Mesodermal cell (in vitro differentiated cells): ENCODE measurements around the gene CNGA1.

Experiments used
- H3K27ac ChIP-seq: 2 replicates; pipeline ENCODE4 v1.7.0; 2013; ENCODE audit warnings: mild to moderate bottlenecking, low read depth, low read length, moderate library complexity; ENCODE audit not compliant: severe bottlenecking
- H3K36me3 ChIP-seq: 2 replicates; pipeline ENCODE4 v1.7.1; 2013; ENCODE audit warnings: mild to moderate bottlenecking, low read length, moderate library complexity; ENCODE audit not compliant: control insufficient read depth, insufficient read depth
- H3K4me1 ChIP-seq: one replicate; pipeline ENCODE4 v1.7.1; 2013; ENCODE audit warnings: mild to moderate bottlenecking, low read length; ENCODE audit not compliant: insufficient read depth, control insufficient read depth, poor library complexity, severe bottlenecking
- H3K4me3 ChIP-seq: 2 replicates; pipeline ENCODE4 v1.7.0; 2013; ENCODE audit warnings: low read length, control low read depth, mild to moderate bottlenecking; ENCODE audit not compliant: insufficient read depth, poor library complexity, severe bottlenecking; ENCODE audit errors: extremely low read depth
- H3K9me3 ChIP-seq: 2 replicates; pipeline ENCODE4 v1.7.1; 2013; ENCODE audit warnings: mild to moderate bottlenecking, low read length, moderate library complexity; ENCODE audit not compliant: control insufficient read depth
- WGBS, 2 experiments: methylation state at CpG; one replicate each; pipeline ENCODE4 v1.1.5; 2013; ENCODE audit warnings: missing lambda C conversion rate in 2 of 2; ENCODE audit not compliant: insufficient coverage in 2 of 2; 5-methylcytosine and 5-hydroxymethylcytosine counted together

The CNGA1 gene

GRCh38 chr4:47972721-47973120 lies 43.8 kb downstream of the CNGA1 start:
- no peaks in the 10 kb centered on the region for H3K9me3 ChIP-seq
- H3K27ac ChIP-seq = no peak overlapping the region
- H3K36me3 ChIP-seq = no peaks in the 10 kb centered on the region
- WGBS, 2 experiments = no CpG with 5 or more reads among the region's 1 CpG
- no peak overlapping the region for H3K4me3 ChIP-seq
- H3K4me1 ChIP-seq = no peaks in the 10 kb centered on the region

- H3K27ac ChIP-seq = no peak overlapping the region
- H3K36me3 ChIP-seq = no peaks in the 10 kb centered on the region
- no peak overlapping the region for H3K4me3 ChIP-seq
- H3K4me1 ChIP-seq = no peaks in the 10 kb centered on the region
- no CpG with 5 or more reads among the region's 1 CpG for WGBS, 2 experiments
- H3K9me3 ChIP-seq = no peaks in the 10 kb centered on the region
These were observed 44.3 kb downstream of the CNGA1 start for GRCh38 chr4:47972181-47972580.

- Histone ChIP-seq H3K9me3 (no peaks in the 10 kb centered on the region), H3K4me1 (no peaks in the 10 kb centered on the region), H3K27ac (no peak overlapping the region), H3K4me3 (no peak overlapping the region), H3K36me3 (no peaks in the 10 kb centered on the region)
These were observed 47.6 kb downstream of the CNGA1 start for GRCh38 chr4:47968847-47969246.

- Histone ChIP-seq H3K4me1 (no peaks in the 10 kb centered on the region), H3K36me3 (no peaks in the 10 kb centered on the region), H3K4me3 (no peak overlapping the region), H3K9me3 (peaks cover 6% of the 10 kb centered on the region), H3K27ac (no peak overlapping the region)
- 79 to 100% methylated on average over 2 to 3 of the region's 6 CpGs for WGBS, 2 experiments
These were observed 61.8 kb downstream of the CNGA1 start for GRCh38 chr4:47954677-47955076.

- Histone ChIP-seq H3K9me3 (peaks cover 6% of the 10 kb centered on the region), H3K36me3 (no peaks in the 10 kb centered on the region), H3K27ac (no peak overlapping the region), H3K4me1 (no peaks in the 10 kb centered on the region), H3K4me3 (no peak overlapping the region)
- 86 to 94% methylated on average over 8 of the region's 10 CpGs for WGBS, 2 experiments
These were observed 62.2 kb downstream of the CNGA1 start for GRCh38 chr4:47954245-47954644.

- WGBS, 2 experiments = 100% methylated on average over 1 of the region's 5 CpGs
- H3K36me3 ChIP-seq = no peaks in the 10 kb centered on the region
These were observed 70.4 kb downstream of the CNGA1 start for GRCh38 chr4:47945930-47946726.

GRCh38 chr4:47942081-47942819 lies 74.2 kb downstream of the CNGA1 start:
- no peaks in the 10 kb centered on the region for H3K9me3 ChIP-seq
- WGBS, 2 experiments = 64 to 79% methylated on average over 2 to 4 of the region's 10 CpGs
- H3K4me3 ChIP-seq = no peak overlapping the region
- no peaks in the 10 kb centered on the region for H3K36me3 ChIP-seq
- no peaks in the 10 kb centered on the region for H3K4me1 ChIP-seq
- no peak overlapping the region for H3K27ac ChIP-seq

More at GRCh38 chr4:47945930-47946726, 70.4 kb downstream of the CNGA1 start:
- H3K27ac ChIP-seq = no peak overlapping the region
- no peaks in the 10 kb centered on the region for H3K4me1 ChIP-seq
- no peak overlapping the region for H3K4me3 ChIP-seq
- H3K9me3 ChIP-seq = no peaks in the 10 kb centered on the region

- H3K36me3 ChIP-seq = no peaks in the 10 kb centered on the region
- no peak overlapping the region for H3K4me3 ChIP-seq
- no peak overlapping the region for H3K27ac ChIP-seq
- no peaks in the 10 kb centered on the region for H3K4me1 ChIP-seq
- no peaks in the 10 kb centered on the region for H3K9me3 ChIP-seq
- whole genome bisulfite sequencing, 2 experiments = 91 to 95% methylated on average over 4 to 5 of the region's 5 CpGs
These were observed 77.0 kb downstream of the CNGA1 start for GRCh38 chr4:47939456-47939855.

- Histone ChIP-seq H3K4me1 (no peaks in the 10 kb centered on the region), H3K9me3 (no peaks in the 10 kb centered on the region), H3K36me3 (no peaks in the 10 kb centered on the region), H3K4me3 (no peak overlapping the region), H3K27ac (no peak overlapping the region)
- WGBS, 2 experiments = 95% methylated on average over 6 of the region's 6 CpGs
These were observed 80.1 kb downstream of the CNGA1 start for GRCh38 chr4:47936336-47936735.

GRCh38 chr4:47933840-47934239 lies 82.6 kb downstream of the CNGA1 start:
- WGBS, 2 experiments = 20% methylated on average over 1 of the region's 4 CpGs; no CpG with 5 or more reads in 1 of the 2 experiments
- Histone ChIP-seq H3K9me3 (no peaks in the 10 kb centered on the region), H3K4me3 (no peak overlapping the region), H3K36me3 (no peaks in the 10 kb centered on the region), H3K4me1 (no peaks in the 10 kb centered on the region), H3K27ac (no peak overlapping the region)
